GM12878 (cell line): Measurements from ENCODE around the gene MINPP1.

Experiments used
- EGR1 ChIP-seq, 2 experiments: IDR thresholded peaks; 1 replicate in 1 of 2; 2 replicates in 1 of 2; pipeline ENCODE4 v1.6.1; 2011 to 2012; ENCODE audit warnings: low read depth in 2 of 2, low read length in 2 of 2, borderline replicate concordance in 1 of 2, mild to moderate bottlenecking in 1 of 2, moderate library complexity in 1 of 2
- TF ChIP-seq, protein P1 (sequence below), 3 experiments: IDR thresholded peaks in 2 of 3; conservative IDR thresholded peaks in 1 of 3; 2 replicates each; pipeline ENCODE4 v1.5.1; 2011; ENCODE audit warnings: low read depth in 3 of 3, low read length in 3 of 3, mild to moderate bottlenecking in 3 of 3, control low read depth in 2 of 3, moderate library complexity in 2 of 3, inconsistent platforms in 1 of 3, mixed read lengths in 1 of 3; ENCODE audit not compliant: control insufficient read depth in 2 of 3, insufficient read depth in 1 of 3; ENCODE audit errors: extremely low read depth in 1 of 3

DNA sequence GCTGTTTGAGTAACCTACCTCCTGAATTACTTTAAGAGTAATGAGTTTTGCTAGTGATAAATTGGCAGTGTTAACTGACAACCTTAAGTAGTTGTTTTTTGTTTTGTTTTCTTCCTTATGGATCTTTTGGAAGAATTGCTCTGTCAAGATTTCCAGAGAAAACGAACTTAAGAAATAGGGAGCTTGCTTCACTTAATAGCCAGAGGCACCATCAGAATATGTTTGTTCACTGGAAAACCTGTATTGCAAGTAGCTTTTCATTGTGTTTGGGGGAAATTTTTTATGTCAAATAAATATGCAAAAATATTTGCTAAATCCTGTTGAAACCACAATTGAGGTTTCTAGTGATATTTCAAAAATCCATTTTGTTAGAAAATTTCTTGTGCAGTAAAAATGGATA, 89.5 kb downstream of the MINPP1 start:
- TF ChIP-seq, protein P1, sequence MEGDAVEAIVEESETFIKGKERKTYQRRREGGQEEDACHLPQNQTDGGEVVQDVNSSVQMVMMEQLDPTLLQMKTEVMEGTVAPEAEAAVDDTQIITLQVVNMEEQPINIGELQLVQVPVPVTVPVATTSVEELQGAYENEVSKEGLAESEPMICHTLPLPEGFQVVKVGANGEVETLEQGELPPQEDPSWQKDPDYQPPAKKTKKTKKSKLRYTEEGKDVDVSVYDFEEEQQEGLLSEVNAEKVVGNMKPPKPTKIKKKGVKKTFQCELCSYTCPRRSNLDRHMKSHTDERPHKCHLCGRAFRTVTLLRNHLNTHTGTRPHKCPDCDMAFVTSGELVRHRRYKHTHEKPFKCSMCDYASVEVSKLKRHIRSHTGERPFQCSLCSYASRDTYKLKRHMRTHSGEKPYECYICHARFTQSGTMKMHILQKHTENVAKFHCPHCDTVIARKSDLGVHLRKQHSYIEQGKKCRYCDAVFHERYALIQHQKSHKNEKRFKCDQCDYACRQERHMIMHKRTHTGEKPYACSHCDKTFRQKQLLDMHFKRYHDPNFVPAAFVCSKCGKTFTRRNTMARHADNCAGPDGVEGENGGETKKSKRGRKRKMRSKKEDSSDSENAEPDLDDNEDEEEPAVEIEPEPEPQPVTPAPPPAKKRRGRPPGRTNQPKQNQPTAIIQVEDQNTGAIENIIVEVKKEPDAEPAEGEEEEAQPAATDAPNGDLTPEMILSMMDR (IDR thresholded peaks at IDR 0.05 in 2 of 3, conservative IDR thresholded peaks at IDR 0.05 in 1 of 3; ENCODE audit: control insufficient read depth in 2 of 3, extremely low read depth in 1 of 3, insufficient read depth in 1 of 3, low read depth in 3 of 3, low read length in 3 of 3), result no peak
- TF ChIP-seq EGR1 (IDR thresholded peaks at IDR 0.05; ENCODE audit: borderline replicate concordance in 1 of 2, low read depth in 2 of 2, low read length in 2 of 2), result no peak
